Measurements from ENCODE around the gene RNPEPL1.
A peak's percentile ranks its signal among the peaks of the same experiment; 100 is the strongest.
"Not testable (repeated sequence)": the region's sequence is repeated elsewhere in the genome, so short reads cannot be mapped to it uniquely, and the experiment has no call there.

RNPEPL1 gene

GRCh38 chr2:240602266-240603050 is 34.2 kb downstream of the RNPEPL1 start:
- no peak for DNase-seq (ENCODE audit: low spot score)
- FAIRE-seq: no peak

DNA sequence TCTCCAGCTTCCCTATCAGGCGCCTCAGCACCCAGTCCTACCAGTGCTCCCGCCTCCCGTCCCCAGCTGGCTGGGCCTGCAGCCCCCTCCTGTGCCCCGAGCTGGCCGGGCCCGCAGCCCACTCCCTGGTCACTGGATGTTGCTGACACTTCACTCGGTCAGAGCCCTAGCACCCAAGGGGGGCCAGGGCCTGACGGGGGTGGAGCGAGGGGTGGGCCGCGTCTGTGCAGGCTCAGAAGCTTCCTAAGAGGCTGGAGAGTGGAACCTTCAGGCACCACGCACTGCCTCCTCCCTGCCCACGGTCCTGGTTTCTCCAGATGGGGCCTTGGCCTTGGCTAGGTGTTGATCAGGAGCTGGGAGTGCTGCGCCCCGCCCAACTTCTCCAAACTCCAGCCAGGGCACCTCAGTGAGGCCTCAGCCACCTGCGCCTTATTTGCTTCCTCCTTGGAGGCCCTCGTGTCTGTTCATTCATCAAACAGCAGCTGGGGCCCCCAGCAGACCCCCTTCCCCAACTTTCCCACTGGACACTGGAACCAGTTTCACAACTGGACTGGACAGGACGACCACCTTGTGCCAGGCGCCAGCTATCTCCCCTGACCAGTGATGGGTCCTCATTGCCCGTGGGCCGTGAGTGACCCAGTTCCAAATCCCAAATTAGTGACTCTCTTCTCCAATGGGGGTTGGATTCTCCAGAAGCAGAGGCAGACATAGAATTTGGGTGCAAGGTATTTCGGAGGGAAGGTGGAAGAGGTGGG is 35.0 kb downstream of the RNPEPL1 start:
- DNase-seq (ENCODE audit: low spot score) (no peak), FAIRE-seq (no peak)

- FAIRE-seq (no peak), DNase-seq (ENCODE audit: low spot score) (no peak)
Observed at GRCh38 chr2:240603846-240604245, 35.6 kb downstream of the RNPEPL1 start.

DNA sequence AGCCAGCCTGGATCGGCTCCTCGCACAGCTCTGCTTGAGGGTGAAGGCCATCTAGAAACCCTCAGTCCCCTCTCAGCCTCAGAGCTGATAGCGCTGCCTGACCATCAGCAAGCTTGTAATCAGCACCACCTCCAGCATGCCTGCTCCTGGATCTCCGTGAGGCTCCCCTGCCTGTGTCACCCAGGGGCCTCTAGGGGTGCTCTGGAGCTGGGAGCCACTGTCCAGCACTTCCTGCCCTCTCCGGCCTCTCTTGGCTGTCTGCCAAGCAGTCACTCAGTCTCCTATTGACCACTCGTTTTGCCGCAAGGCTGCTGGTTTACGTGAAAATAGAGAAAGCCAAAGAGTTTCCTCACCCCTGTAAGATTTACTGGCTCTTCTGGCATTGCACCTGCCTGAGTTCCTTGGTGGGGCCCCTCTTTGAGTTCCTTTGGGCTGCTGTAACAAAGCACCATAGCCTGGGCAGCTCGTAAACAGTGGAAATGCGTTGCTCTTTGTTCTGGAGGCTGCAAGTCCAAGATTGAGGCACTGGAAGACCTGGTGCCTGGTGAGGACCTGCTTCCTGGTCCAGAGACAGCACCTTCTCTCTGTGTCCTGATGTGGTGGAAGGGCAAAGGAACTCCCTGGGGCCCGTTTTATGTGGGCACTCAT is 36.1 kb downstream of the RNPEPL1 start:
- DNase-seq (ENCODE audit: low spot score) (peak; percentile 53), FAIRE-seq (no peak)

DNA sequence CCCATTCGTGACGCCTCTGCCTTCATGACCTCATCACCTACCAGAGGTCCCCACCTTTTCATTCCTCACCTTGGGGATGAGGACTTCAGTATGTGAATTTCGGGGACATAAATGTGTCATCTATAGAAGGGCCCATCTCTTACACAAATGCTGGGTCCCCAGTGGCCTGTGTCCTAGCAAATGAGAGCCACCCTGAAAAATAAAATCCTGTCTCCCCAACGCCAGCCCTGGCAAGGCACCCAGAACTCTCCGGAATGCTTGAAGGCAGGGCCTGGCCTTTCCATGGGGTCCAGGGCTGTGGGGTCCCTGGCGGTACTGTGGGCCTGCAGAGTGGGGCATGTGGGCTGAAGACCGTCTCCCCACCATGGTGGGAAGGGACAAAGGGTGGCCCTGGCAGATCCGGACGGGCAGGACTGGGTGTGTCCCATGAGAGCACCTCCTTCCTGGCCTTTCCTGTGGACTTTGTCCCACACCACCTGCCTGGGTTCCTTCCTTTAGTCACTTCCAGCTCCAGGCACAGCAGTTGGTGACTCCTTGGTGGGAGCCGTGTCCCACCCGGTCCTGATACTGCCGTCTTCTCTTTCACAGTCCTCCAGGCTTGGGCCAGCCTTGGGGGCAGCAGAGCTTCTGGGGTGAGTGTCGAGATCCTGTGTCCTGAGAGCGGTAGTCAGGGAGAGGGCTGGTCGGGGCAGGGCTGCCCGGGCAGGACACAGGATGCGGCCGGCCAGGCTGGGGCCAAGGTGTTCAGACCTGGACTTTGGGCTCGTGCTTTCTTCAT is 36.8 kb downstream of the RNPEPL1 start:
- FAIRE-seq (no peak), DNase-seq (ENCODE audit: low spot score) (no peak)

DNA sequence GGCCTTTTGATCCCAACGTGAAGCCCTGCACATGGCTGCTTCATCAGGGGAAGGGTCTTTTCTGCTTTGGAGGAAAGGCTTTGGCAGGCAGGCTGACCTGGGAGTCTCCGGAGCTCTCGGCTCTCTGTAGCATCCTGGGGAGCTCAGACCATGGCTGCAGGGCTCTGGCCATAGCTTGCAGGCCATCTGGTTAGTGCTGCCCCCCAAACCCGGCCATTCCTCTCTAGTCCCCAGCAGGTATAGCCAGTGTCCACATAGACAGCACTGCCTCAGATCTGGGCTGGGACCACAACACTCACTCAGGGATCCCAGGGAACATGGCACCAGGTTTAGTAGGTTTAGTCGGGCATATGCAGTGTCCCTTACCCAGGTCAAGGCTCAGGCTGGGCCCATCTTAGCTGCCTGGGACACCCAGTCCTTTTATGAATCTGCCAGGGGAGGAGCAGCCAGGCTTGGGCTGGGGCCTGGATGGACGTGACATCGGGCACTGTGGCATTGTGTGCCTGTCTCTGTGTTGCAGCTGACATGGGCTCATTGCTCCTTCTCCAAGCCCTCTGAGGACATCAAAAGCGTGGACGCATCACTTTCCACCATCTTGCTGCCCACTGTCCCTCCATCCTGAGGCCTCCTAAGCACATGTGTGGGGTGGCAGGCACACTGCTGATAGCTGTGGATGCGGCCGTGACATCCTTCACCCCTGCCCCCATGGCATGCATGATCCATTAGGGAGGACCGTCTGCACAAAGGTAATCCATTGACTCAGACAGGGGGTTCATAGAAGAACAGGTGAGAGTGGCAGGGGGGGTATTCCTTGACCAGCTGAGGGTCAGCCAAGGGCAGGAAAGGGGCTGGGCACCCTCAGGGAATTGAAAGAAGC is 37.8 kb downstream of the RNPEPL1 start:
- FAIRE-seq (peak; percentile 44), DNase-seq (ENCODE audit: low spot score) (no peak)

- DNase-seq (ENCODE audit: low spot score) (no peak), FAIRE-seq (no peak)
Observed at GRCh38 chr2:240611601-240612210, 43.4 kb downstream of the RNPEPL1 start.

- DNase-seq (ENCODE audit: low spot score) (no peak), FAIRE-seq (no peak)
Observed at GRCh38 chr2:240613781-240614180, 45.5 kb downstream of the RNPEPL1 start.

- no peak for FAIRE-seq
Observed at GRCh38 chr2:240614391-240614790, 46.1 kb downstream of the RNPEPL1 start.

GRCh38 chr2:240615396-240615795 is 47.1 kb downstream of the RNPEPL1 start:
- no peak for FAIRE-seq

More at GRCh38 chr2:240614391-240614790, 46.1 kb downstream of the RNPEPL1 start:
- no peak for DNase-seq (ENCODE audit: low spot score)

GRCh38 chr2:240615820-240616547 is 47.7 kb downstream of the RNPEPL1 start:
- FAIRE-seq: no peak
- no peak for DNase-seq (ENCODE audit: low spot score)

More at GRCh38 chr2:240615396-240615795, 47.1 kb downstream of the RNPEPL1 start:
- no peak for DNase-seq (ENCODE audit: low spot score)

GRCh38 chr2:240616860-240617666 is 48.8 kb downstream of the RNPEPL1 start:
- DNase-seq (ENCODE audit: low spot score); FAIRE-seq: not testable (repeated sequence)

- FAIRE-seq (no peak), DNase-seq (ENCODE audit: low spot score) (no peak)
Observed at GRCh38 chr2:240618776-240619175, 50.5 kb downstream of the RNPEPL1 start.

DNA sequence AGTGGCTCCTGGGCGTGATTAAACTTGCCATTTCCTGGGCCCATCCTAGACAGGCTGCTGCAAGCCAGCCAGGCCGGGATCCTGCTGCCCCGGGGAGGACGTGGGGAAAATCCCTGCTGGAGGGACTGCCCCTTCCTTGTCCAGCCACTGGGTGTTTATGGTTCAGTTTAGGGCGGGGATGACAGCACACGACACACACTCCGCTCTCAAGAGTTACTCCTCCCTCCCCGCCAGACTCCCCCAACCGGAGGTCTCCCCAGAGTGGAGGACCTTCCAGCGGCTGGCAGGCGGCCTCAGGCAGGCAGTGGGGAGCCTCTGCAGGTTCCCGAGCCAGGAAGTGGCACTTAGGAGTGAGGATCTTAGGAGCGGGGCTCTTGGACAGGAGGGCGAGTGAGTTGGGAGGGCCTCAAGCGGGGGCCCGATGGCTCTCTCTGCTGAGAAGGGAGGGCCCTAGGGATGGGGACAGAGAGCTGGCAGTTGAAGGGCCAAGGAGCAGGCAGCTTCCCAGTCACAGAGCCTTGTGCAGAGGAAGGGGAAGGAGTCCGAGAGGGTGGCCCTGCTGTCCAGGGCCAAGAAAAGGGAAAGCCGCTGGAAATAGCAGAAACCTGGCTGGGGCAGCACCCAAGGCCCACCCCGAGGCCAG is 51.3 kb downstream of the RNPEPL1 start:
- FAIRE-seq (no peak), DNase-seq (ENCODE audit: low spot score) (no peak)

DNA sequence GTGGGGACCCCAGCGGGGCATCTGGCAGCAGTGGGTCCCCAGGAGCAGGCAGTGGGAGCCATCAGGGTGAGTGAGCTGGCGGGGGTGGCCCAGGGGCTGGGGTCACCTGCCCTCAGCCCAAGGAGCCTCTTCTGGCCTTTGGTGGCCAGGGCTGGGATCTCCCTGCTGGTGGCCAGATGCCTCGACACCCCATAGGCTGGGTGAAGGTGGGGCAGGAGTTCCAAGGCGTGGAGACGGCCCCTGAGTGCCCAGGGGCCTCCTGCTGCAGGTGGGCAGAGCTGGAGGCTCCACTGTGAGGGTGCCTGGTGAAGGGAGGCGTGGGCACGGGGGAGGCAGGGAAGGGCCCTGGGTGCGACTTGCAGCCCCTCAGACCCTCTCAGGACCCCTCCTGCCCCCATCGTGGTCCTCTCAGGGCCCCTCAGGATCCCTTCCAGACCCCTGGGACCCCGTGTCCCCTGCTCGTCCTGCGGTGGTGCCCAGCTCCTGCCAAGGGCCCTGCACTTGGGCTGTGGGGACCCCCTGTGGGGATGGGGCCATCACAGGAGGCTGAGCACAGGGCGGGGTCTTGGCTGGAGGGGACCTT is 52.0 kb downstream of the RNPEPL1 start:
- no peak for DNase-seq (ENCODE audit: low spot score)
- no peak for FAIRE-seq

- DNase-seq (ENCODE audit: low spot score) (no peak), FAIRE-seq (no peak)
Observed at GRCh38 chr2:240620859-240621258, 52.6 kb downstream of the RNPEPL1 start.

DNA sequence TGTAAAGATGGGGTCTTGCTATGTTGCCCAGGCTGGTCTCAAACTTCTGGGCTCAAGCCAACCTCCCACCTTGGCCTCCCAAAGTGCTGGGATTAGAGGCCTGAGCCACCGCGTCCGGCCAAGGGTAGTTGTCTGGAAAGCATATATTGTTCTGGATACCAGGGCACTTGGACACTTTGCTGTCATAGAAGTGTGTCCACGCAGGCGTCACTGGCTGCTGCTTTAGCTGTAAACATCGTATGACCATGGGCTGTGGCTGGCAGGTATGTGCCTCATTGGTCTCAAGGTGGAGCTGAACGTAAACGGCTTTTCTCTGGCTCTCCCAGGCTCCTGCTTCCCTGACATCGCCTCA is 53.8 kb downstream of the RNPEPL1 start:
- no peak for FAIRE-seq
- no peak for DNase-seq (ENCODE audit: low spot score)

All from urothelium cell line (cell line).